WTC11 (cell line): Measurements from ENCODE around the gene ZSWIM3. TPM values are rescaled to one million over a fixed set of nuclear protein-coding genes. Genes with fewer than 3 reads are reported as not detected.

Source experiments
- ATAC-seq: fragments of 200-7000 bp; cut with Tn5 transposase; 2 replicates; pipeline ENCODE4 v1.10.0; 2021; ENCODE audit warnings: mild to moderate bottlenecking, moderate library complexity
- CTCF ChIA-PET: fragments of 300-600 bp; sonication (Branson Sonifier 250); formaldehyde crosslinking; loops from one replicate; lab custom pipeline; 2021; ENCODE audit warnings: antibody characterized with exemption; lab: Charles Lee
- POLR2A ChIA-PET: fragments of 350-600 bp; sonication (Branson Sonifier 250); formaldehyde crosslinking; loops from one replicate; lab custom pipeline; 2021; ENCODE audit warnings: antibody characterized with exemption; lab: Charles Lee
- DNase-seq: peaks from one replicate; pipeline ENCODE4 v3.0.0; 2021; ENCODE audit warnings: low spot score
- H3K27ac Mint-ChIP-seq: 2 replicates; pipeline ENCODE4 v1.8.0; 2021; ENCODE audit warnings: mixed read lengths
- H3K27me3 Mint-ChIP-seq: 2 replicates; pipeline ENCODE4 v1.8.0; 2021; ENCODE audit warnings: low read depth, mild to moderate bottlenecking, moderate library complexity, mixed read lengths
- H3K36me3 Mint-ChIP-seq: 2 replicates; pipeline ENCODE4 v1.8.0; 2021; ENCODE audit warnings: mixed read lengths
- H3K4me1 Mint-ChIP-seq: 2 replicates; pipeline ENCODE4 v1.8.0; 2022; ENCODE audit warnings: mixed read lengths
- H3K4me3 Mint-ChIP-seq: 2 replicates; pipeline ENCODE4 v1.8.0; 2021; ENCODE audit warnings: mild to moderate bottlenecking, moderate library complexity, mixed read lengths
- H3K9me3 Mint-ChIP-seq: 2 replicates; pipeline ENCODE4 v1.8.0; 2021; ENCODE audit warnings: mixed read lengths
- EMX1 ChIP-seq: fragments of 250-450 bp; sonication (Bioruptor Pico); IDR thresholded peaks from 2 replicates; pipeline ENCODE4 v1.8.0; 2021; ENCODE audit warnings: mild to moderate bottlenecking
- ETV6 ChIP-seq: sonication (generic); formaldehyde crosslinking; IDR thresholded peaks from 2 replicates; pipeline ENCODE4 v1.8.1; 2022; ENCODE audit warnings: mild to moderate bottlenecking, missing genetic modification reagents
- JAZF1 ChIP-seq: fragments of 250-450 bp; sonication (Bioruptor Pico); IDR thresholded peaks from 2 replicates; pipeline ENCODE4 v1.9.0; 2021; ENCODE audit warnings: moderate library complexity, mild to moderate bottlenecking, inconsistent platforms
- NFATC4 ChIP-seq: fragments of 250-450 bp; sonication (Bioruptor Pico); IDR thresholded peaks from 2 replicates; pipeline ENCODE4 v1.9.0; 2021; ENCODE audit warnings: mild to moderate bottlenecking
- NFE2L1 ChIP-seq: sonication (generic); formaldehyde crosslinking; IDR thresholded peaks from 2 replicates; pipeline ENCODE4 v1.8.1; 2023; ENCODE audit warnings: missing genetic modification reagents
- NFYB ChIP-seq: sonication (generic); formaldehyde crosslinking; conservative IDR thresholded peaks from 2 replicates; pipeline ENCODE4 v1.8.0; 2022; ENCODE audit warnings: low read depth, missing genetic modification reagents
- PRRX2 ChIP-seq: fragments of 250-450 bp; sonication (Bioruptor Pico); IDR thresholded peaks from 2 replicates; pipeline ENCODE4 v1.8.0; 2021; ENCODE audit warnings: mild to moderate bottlenecking
- RORB ChIP-seq: fragments of 250-450 bp; sonication (Bioruptor Pico); IDR thresholded peaks from 2 replicates; pipeline ENCODE4 v1.9.0; 2021; ENCODE audit warnings: mild to moderate bottlenecking
- TP53 ChIP-seq: sonication (generic); formaldehyde crosslinking; IDR thresholded peaks from 2 replicates; pipeline ENCODE4 v1.8.1; 2023; ENCODE audit warnings: mild to moderate bottlenecking, missing genetic modification reagents
- ZNF396 ChIP-seq: fragments of 250-450 bp; sonication (Bioruptor Pico); IDR thresholded peaks from 2 replicates; pipeline ENCODE4 v1.8.0; 2021; ENCODE audit warnings: mild to moderate bottlenecking, moderate library complexity, borderline replicate concordance
- ZNF416 ChIP-seq: fragments of 250-450 bp; sonication (Bioruptor Pico); IDR thresholded peaks from 2 replicates; pipeline ENCODE4 v1.9.0; 2021; ENCODE audit warnings: mild to moderate bottlenecking, inconsistent platforms
- total RNA-seq: library from RNA; stranded (reverse); gene quantifications from 3 replicates; pipeline ENCODE4 v1.2.3, GENCODE V29; 2021
- TF ChIP-seq, protein P1 (sequence below): fragments of 250-450 bp; sonication (Bioruptor Pico); IDR thresholded peaks from 2 replicates; pipeline ENCODE4 v1.9.0; 2021; ENCODE audit warnings: mild to moderate bottlenecking
- TF ChIP-seq, protein P2 (sequence below): sonication (generic); formaldehyde crosslinking; IDR thresholded peaks from 2 replicates; pipeline ENCODE4 v1.8.1; 2022; ENCODE audit warnings: low read depth, mild to moderate bottlenecking, moderate library complexity, missing genetic modification reagents, borderline replicate concordance
- TF ChIP-seq, protein P3 (sequence below): sonication (generic); formaldehyde crosslinking; IDR thresholded peaks from 2 replicates; pipeline ENCODE4 v1.8.1; 2022; ENCODE audit warnings: mild to moderate bottlenecking, missing genetic modification reagents, moderate library complexity, borderline replicate concordance
- TF ChIP-seq, protein P4 (sequence below): sonication (generic); formaldehyde crosslinking; IDR thresholded peaks from 2 replicates; pipeline ENCODE4 v1.8.1; 2023; ENCODE audit warnings: mild to moderate bottlenecking, missing genetic modification reagents
- TF ChIP-seq, protein P5 (sequence below): fragments of 250-450 bp; sonication (Bioruptor Pico); conservative IDR thresholded peaks from 2 replicates; pipeline ENCODE4 v1.9.0; 2021; ENCODE audit warnings: mild to moderate bottlenecking
- TF ChIP-seq, protein P6 (sequence below): sonication (generic); formaldehyde crosslinking; IDR thresholded peaks from 2 replicates; pipeline ENCODE4 v1.8.1; 2023; ENCODE audit warnings: mild to moderate bottlenecking, missing genetic modification reagents
- TF ChIP-seq, protein P7 (sequence below): sonication (generic); formaldehyde crosslinking; IDR thresholded peaks from 2 replicates; pipeline ENCODE4 v1.8.0; 2022; ENCODE audit warnings: mild to moderate bottlenecking, missing genetic modification reagents

The ZSWIM3 gene
- total RNA-seq, 1 experiment from 2014 or later, result 3.4 TPM

DNA sequence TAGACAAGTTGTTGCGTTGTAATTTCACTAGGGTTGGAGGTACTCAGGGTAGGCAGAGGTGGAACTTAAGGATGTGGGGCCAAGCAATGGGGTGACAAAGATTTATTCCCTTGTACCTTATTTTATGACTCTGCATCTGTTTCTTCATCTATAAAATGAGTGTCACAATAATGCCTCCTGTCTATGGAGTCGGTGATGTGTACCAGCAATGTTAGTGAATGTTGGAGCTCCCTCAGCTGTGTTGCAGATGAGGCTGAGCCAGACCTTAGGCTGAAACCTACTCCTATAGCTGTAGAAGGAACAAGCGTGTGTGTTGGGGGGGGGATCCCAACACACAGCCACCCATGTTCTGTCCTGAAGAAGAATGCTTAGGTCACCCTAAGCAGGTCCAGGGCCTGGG, 40.5 kb upstream of the ZSWIM3 start:
- Mint-ChIP-seq H3K4me1 (peaks cover 22% of the 10 kb centered on the region), H3K4me3 (no peak overlapping the region), H3K27me3 (no peaks in the 10 kb centered on the region), H3K36me3 (peaks cover 39% of the 10 kb centered on the region), H3K27ac (peak overlapping the region; percentile 89), H3K9me3 (no peaks in the 10 kb centered on the region)
- no peak for DNase-seq
- TF ChIP-seq NFATC4 (CRISPR knock-in tag) (peak; percentile 10; the same call in 1 of the 2 replicates), ZNF416 (CRISPR knock-in tag) (0 out of 2 replicates have a peak, but pooled peaks have one; percentile 16), ETV6 (CRISPR knock-in tag) (no peak)
- ChIA-PET CTCF (no interaction called here), POLR2A (interaction anchor here (1.5 kb wide), 1 partner anchor 64 kb away, joined by 3 read pairs; the partner anchor contains the start of gene ZSWIM1)
- no peak for ATAC-seq

DNA sequence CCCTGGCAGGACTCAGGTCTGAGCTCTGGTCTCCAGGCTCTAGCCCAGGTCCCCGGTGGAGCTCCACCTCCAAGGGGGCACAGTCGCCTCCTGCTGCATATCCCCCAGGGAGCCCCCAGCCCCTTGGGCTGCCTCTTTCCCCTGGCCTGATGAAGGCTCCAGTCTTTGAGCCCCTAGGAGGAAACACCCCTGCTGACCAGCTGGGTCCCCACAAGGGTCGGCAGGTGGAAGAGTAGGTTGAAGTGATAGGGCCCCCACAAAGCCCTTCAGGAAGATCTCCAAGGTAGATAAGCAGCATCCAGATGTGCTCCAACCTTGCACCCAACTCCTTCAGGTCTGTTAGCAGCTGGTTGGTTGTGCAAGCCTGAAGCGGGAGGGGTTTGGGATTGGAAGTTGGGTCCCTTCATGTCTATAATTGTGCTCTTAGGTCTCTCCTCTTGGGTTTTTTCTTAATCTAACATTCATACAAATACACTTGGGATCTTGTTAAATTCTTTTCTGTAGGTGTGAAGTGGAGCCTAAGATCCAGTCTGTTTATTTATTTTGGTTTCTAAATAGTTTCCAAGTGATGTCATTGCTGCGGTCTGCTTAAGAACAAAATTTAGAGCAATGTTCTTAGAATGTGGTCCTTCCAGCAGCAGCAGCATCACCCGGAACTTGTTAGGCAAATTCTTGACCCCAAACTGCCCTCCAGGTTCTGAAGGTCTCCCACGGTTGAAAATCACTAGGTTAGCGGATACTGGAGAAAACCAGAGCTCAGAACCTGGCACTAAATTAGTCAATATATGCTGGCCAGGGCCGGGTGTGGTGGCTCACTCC, 39.8 kb upstream of the ZSWIM3 start:
- CTCF ChIA-PET, result interaction anchor here (1.7 to 2.8 kb wide), 2 partner anchors 46 to 72 kb away, joined by 6 to 9 read pairs; no protein-coding TSS in a partner anchor
- H3K4me3 Mint-ChIP-seq, result no peak overlapping the region
- TF ChIP-seq NFYB (CRISPR knock-in tag) (no peak), EMX1 (peak; percentile 74; the same call in 1 of the 2 replicates), PRRX2 (CRISPR knock-in tag) (0 out of 2 replicates have a peak, but pooled peaks have one; percentile 10)
- TF ChIP-seq, protein P1, sequence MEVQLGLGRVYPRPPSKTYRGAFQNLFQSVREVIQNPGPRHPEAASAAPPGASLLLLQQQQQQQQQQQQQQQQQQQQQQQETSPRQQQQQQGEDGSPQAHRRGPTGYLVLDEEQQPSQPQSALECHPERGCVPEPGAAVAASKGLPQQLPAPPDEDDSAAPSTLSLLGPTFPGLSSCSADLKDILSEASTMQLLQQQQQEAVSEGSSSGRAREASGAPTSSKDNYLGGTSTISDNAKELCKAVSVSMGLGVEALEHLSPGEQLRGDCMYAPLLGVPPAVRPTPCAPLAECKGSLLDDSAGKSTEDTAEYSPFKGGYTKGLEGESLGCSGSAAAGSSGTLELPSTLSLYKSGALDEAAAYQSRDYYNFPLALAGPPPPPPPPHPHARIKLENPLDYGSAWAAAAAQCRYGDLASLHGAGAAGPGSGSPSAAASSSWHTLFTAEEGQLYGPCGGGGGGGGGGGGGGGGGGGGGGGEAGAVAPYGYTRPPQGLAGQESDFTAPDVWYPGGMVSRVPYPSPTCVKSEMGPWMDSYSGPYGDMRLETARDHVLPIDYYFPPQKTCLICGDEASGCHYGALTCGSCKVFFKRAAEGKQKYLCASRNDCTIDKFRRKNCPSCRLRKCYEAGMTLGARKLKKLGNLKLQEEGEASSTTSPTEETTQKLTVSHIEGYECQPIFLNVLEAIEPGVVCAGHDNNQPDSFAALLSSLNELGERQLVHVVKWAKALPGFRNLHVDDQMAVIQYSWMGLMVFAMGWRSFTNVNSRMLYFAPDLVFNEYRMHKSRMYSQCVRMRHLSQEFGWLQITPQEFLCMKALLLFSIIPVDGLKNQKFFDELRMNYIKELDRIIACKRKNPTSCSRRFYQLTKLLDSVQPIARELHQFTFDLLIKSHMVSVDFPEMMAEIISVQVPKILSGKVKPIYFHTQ (CRISPR knock-in tag), result 0 out of 2 replicates have a peak, but pooled peaks have one; percentile 53
- no peaks in the 10 kb centered on the region for H3K9me3 Mint-ChIP-seq
- ATAC-seq (no peak), DNase-seq (no peak)
- peaks cover 39% of the 10 kb centered on the region for H3K36me3 Mint-ChIP-seq
- POLR2A ChIA-PET, result interaction anchor here (1.5 kb wide), 1 partner anchor 63 kb away, joined by 3 read pairs; the partner anchor contains the start of gene ZSWIM1
- H3K27ac Mint-ChIP-seq, result peak overlapping the region; percentile 88
- peaks cover 3% of the 10 kb centered on the region; the same call in 1 of the 2 replicates for H3K27me3 Mint-ChIP-seq
- H3K4me1 Mint-ChIP-seq, result peaks cover 23% of the 10 kb centered on the region

DNA sequence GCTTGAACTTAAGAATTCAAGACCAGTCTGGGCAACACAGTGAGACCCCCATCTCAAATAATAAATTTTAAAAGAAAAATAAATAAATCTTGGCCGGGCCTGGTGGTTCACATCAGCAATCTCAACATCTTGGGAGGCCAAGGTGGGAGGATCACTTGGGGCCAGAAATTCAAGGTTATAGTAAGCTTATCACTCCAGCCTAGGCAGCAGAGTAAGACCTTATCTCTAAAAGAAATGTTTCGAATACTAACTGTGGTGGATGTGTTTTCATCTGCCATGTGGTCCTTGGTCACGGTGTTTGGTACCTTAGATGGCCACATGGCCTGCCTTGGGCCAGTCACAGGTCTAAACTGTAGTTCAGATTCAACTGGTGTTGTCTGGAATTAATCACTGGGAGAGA, 39.2 kb upstream of the ZSWIM3 start:
- H3K9me3 Mint-ChIP-seq, result no peaks in the 10 kb centered on the region
- ATAC-seq (no peak), DNase-seq (no peak)
- POLR2A ChIA-PET, result no interaction called here
- peaks cover 8% of the 10 kb centered on the region for H3K27me3 Mint-ChIP-seq
- H3K4me1 Mint-ChIP-seq, result peaks cover 22% of the 10 kb centered on the region
- no peak overlapping the region for H3K4me3 Mint-ChIP-seq
- peaks cover 33% of the 10 kb centered on the region for H3K36me3 Mint-ChIP-seq
- CTCF ChIA-PET, result interaction anchor here (1.7 to 2.8 kb wide), 2 partner anchors 47 to 72 kb away, joined by 6 to 9 read pairs; no protein-coding TSS in a partner anchor
- peak overlapping the region; percentile 95 for H3K27ac Mint-ChIP-seq
- no peak for TF ChIP-seq ZNF396
- no peak for TF ChIP-seq RORB (CRISPR knock-in tag)
- TF ChIP-seq NFE2L1 (CRISPR knock-in tag), result no peak
- no peak for TF ChIP-seq JAZF1 (CRISPR knock-in tag)
- no peak for TF ChIP-seq TP53 (CRISPR knock-in tag)
- TF ChIP-seq, protein P2, sequence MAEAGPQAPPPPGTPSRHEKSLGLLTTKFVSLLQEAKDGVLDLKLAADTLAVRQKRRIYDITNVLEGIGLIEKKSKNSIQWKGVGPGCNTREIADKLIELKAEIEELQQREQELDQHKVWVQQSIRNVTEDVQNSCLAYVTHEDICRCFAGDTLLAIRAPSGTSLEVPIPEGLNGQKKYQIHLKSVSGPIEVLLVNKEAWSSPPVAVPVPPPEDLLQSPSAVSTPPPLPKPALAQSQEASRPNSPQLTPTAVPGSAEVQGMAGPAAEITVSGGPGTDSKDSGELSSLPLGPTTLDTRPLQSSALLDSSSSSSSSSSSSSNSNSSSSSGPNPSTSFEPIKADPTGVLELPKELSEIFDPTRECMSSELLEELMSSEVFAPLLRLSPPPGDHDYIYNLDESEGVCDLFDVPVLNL (CRISPR knock-in tag), result no peak
- TF ChIP-seq, protein P3, sequence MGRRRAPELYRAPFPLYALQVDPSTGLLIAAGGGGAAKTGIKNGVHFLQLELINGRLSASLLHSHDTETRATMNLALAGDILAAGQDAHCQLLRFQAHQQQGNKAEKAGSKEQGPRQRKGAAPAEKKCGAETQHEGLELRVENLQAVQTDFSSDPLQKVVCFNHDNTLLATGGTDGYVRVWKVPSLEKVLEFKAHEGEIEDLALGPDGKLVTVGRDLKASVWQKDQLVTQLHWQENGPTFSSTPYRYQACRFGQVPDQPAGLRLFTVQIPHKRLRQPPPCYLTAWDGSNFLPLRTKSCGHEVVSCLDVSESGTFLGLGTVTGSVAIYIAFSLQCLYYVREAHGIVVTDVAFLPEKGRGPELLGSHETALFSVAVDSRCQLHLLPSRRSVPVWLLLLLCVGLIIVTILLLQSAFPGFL (CRISPR knock-in tag), result no peak
- TF ChIP-seq, protein P4, sequence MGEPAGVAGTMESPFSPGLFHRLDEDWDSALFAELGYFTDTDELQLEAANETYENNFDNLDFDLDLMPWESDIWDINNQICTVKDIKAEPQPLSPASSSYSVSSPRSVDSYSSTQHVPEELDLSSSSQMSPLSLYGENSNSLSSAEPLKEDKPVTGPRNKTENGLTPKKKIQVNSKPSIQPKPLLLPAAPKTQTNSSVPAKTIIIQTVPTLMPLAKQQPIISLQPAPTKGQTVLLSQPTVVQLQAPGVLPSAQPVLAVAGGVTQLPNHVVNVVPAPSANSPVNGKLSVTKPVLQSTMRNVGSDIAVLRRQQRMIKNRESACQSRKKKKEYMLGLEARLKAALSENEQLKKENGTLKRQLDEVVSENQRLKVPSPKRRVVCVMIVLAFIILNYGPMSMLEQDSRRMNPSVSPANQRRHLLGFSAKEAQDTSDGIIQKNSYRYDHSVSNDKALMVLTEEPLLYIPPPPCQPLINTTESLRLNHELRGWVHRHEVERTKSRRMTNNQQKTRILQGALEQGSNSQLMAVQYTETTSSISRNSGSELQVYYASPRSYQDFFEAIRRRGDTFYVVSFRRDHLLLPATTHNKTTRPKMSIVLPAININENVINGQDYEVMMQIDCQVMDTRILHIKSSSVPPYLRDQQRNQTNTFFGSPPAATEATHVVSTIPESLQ (CRISPR knock-in tag), result no peak
- TF ChIP-seq, protein P5, sequence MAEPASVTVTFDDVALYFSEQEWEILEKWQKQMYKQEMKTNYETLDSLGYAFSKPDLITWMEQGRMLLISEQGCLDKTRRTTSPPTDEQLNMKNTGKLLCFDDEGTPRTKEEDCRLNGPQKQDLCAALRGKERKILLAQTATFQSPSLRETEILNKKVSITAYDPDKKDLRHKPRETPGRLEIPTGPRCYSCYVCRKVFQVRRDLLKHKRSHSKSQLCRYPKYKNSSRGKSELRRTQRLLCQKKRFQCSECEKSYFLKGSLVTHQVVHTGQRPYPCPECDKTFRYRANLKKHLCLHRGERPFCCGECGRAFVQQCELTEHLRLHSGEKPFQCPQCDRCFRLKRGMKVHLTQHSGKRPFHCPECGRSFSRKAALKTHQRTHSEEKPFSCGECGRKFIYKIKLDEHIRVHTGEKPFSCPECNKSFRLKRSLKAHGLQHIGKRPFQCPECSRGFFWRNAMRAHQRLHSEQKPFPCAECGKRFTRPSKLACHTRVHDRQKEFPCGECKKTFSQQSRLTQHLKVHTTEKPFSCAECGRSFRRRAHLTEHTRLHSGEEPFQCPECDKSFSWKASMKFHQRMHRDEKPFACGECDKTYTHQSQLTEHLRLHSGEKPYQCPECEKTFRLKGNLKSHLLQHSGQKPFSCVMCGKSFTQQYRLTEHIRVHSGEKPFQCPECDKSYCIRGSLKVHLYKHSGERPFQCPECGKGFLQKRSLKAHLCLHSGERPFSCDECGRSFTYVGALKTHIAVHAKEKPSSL (CRISPR knock-in tag), result no peak
- TF ChIP-seq, protein P6, sequence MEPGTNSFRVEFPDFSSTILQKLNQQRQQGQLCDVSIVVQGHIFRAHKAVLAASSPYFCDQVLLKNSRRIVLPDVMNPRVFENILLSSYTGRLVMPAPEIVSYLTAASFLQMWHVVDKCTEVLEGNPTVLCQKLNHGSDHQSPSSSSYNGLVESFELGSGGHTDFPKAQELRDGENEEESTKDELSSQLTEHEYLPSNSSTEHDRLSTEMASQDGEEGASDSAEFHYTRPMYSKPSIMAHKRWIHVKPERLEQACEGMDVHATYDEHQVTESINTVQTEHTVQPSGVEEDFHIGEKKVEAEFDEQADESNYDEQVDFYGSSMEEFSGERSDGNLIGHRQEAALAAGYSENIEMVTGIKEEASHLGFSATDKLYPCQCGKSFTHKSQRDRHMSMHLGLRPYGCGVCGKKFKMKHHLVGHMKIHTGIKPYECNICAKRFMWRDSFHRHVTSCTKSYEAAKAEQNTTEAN (CRISPR knock-in tag), result no peak
- TF ChIP-seq PRRX2 (CRISPR knock-in tag), result no peak
- TF ChIP-seq, protein P7, sequence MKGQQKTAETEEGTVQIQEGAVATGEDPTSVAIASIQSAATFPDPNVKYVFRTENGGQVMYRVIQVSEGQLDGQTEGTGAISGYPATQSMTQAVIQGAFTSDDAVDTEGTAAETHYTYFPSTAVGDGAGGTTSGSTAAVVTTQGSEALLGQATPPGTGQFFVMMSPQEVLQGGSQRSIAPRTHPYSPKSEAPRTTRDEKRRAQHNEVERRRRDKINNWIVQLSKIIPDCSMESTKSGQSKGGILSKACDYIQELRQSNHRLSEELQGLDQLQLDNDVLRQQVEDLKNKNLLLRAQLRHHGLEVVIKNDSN (CRISPR knock-in tag), result no peak
